HG03520 (cell line): Measurements from ENCODE around the gene ABCC1.

ENCODE experiments used
- ATAC-seq: cut with Tn5 transposase; IDR thresholded peaks from one replicate; pipeline ENCODE4 v1.9.1; 2021; ENCODE audit warnings: mild to moderate bottlenecking, moderate library complexity; ENCODE audit not compliant: unreplicated experiment

The ABCC1 gene

DNA sequence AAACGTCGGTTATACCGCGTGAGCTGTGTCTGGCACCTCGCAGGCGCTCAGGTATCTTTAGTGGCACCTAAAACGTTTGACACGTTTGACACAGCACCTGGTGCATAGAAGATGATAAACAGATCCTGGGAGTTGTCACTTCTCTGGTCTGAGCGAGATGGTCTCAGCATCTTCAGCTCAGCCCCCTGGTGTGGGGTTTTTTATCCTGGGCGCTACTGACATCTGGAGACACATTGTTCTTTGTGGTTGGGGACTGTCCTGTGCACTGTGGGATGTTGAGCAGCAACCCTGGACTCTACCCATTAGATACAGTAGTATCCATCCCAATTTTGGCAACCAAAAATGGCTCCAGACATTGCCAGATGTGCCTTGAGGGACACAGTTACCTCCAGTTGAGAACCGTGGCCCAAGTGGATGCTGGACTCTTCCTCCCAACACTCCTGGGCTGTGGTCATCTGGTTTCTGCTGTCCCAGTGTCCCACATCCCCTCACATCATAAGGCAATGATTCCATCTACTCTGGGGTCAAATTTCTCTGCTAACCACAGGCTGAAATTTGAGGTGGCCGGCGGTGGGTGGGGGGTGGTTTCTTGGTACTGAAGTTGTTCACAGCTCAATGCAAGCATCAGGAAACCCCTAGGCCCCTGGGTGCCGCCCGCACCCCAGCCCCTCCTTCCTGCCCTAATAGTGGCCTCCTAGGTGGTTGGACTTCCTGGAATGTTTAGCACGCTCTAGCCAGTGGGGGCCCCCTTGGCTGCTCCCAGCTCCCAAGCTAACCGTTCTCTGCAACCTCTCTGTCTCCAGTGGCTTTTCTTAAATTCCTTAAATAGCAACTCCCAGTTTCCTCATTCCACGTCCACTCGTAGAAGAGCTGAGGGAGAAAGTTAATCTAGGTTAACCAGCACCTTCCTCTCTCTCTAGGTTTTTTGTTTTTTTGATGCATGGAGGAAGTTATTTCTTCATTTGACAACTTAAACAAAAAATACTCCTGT is 124.8 kb downstream of the ABCC1 start:
- ATAC-seq: no peak

DNA sequence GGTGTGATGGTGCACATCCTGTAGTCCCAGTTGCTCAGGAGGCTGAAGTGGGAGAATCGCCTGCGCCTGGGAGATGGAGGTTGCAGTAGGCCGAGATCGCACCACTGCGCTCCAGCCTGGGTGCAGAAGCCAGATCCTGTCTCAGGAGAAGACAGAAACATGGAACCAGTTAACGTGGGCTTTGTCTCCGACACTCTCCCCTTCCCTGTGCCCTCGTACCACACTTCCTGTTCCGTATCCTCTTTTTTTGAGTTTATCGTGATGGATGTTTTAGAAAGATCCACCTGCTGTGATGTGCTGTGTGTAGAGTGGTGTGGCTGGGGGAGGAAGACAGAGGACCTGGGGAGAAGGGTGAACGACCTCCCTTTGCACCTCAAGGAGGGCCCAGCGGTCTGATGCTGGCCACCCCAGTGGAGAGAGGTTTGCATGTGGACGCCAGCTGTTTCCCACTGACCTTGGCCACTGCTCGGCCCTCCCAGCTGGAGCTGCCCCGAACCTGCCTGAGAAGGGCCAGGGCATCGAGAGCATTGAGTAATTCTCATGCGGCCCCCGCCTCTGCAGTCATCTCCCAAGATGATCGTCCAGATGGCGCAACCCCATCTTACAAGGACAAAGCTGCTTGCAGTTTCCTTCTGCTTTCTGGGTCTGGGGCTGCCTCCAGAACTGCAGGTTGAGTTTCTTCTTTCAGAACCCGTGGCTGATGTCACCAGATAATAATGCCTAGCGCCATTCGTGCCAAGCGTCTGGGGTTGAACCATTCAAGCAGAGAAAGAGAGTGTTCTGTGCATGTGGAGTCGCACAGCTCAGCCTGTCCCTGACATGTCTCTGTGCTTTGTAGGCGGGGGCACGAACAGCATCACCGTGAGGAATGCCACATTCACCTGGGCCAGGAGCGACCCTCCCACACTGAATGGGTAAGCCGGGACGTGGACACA is 126.3 kb downstream of the ABCC1 start:
- ATAC-seq: no peak

DNA sequence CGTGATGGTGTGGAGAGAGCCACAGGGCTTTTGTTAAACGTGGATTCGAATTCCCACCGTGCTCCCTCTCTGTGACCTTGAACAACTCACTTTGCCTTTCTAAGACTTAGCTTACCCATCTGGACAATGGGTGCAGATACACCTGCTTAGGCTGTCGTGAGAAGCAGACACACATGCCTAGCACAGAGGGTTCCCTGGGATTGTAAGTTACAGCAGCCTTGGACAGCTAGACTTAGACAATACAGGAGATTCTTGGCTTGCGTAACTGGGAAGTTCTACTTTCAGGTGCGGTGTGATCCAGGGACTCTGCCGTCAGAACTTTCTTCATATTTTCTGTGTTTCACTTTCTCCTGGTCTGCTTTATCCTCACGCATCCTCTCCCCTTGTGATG is 127.0 kb downstream of the ABCC1 start:
- no peak for ATAC-seq

DNA sequence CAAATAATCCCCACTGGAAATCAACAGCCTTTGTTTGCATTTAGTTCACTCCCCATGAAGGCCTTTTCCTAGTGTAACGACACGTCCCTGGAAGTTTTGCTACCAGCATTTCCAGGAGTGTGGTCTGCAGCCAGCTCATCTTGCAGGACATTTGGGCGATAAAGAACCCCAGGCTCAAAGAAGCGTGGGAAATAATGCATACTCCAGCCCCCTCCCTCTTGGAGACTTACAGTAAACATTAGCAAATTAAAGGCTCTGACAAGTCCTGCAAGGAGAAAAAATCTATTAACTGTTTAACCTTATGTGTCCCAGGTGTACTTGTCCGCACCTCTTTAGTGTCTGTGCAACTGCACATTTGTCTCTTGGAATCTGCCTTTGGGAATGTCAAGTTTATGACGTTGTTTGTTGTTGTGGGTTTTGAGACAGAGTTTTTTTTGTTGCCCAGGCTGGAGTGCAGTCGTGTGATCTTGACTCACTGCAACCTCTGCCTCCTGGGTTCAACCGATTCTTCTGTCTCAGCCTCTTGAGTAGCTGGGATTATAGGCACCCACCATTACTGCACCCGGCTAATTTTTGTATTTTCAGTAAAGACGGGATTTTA is 131.1 kb downstream of the ABCC1 start:
- no peak for ATAC-seq

DNA sequence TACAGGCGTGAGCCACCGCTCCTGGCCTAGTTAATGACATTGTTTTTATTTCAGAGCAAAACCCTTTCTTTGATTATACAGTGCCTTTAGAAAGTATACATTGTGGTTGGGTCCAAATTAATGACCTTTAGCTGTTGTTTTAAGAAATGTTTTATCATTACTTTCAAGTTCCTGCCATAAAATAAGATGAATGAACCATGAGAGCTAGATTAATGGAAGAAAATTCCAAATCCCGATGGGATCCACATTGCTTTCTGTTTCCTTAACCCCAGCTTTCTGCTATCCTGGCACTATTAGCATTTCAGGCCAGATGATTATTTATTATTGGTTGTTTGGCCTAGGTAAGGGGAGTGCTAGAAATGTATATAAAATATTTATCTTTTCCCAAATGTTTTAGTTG is 131.7 kb downstream of the ABCC1 start:
- ATAC-seq: no peak

DNA sequence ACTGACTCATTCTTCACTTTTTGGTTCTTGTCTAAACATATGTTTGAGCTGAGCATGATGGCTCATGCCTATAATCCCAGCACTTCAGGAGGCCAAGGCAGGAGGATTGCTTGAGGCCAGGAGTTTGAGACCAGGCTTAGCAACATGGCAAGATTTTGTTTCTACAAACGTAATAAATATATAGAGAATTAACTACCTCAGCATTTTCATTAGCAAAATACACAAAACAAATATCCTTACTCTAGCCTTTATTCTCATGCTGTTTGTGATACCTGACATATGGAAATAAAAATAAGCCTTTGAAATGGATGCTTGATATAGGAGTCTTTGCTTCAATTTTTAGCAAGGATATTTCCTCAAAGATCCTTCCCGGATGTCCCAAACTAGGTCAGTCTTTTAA is 132.8 kb downstream of the ABCC1 start:
- ATAC-seq: no peak

DNA sequence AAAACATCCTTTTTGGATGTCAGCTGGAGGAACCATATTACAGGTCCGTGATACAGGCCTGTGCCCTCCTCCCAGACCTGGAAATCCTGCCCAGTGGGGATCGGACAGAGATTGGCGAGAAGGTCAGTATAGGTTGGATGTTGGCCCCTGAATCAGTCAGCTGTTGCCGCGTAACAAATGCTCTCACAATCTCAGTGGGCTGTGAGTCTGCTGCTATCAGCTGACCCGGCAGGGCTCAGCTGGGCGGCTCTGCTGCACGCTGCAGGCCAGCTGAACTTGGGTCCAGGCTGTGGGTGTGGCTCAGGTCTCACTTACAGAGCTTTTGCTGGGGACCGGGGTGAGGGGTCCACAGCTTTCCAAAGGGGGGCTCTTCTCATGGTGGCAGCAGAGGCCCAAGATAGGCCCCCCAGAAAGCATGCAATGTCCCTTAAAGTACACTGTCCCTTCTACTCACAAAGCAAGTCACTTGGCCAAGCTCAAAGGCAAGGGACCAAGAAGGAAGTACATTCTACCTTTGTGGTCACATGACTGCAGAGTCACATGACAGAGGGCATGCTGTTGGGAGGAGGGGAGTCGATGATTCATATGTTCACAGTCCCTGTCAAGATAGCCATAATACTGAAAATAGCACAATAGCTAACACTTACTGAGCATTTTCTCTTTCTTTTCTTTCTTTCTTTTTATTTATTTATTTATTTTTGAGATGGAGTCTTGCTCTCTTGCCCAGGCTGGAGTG is 134.2 kb downstream of the ABCC1 start:
- no peak for ATAC-seq

DNA sequence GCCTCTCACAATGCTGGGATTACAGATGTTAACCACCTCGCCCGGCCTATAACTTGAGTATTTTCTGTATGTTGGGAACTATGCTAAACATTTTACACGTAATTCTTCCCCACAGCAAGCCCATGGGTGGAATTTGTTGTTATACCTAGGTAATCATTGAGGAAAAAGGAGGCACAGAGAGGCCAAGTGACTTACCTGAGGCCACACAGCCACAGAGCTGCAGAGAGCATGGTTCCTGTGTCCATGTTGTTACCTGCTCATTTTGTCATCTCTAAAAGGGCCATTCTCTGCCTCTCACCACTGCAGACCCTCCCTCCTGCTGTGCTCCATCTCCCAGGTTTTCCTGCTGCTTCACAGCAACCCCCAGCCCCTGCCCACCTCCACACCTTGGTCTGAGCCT is 135.5 kb downstream of the ABCC1 start:
- no peak for ATAC-seq

DNA sequence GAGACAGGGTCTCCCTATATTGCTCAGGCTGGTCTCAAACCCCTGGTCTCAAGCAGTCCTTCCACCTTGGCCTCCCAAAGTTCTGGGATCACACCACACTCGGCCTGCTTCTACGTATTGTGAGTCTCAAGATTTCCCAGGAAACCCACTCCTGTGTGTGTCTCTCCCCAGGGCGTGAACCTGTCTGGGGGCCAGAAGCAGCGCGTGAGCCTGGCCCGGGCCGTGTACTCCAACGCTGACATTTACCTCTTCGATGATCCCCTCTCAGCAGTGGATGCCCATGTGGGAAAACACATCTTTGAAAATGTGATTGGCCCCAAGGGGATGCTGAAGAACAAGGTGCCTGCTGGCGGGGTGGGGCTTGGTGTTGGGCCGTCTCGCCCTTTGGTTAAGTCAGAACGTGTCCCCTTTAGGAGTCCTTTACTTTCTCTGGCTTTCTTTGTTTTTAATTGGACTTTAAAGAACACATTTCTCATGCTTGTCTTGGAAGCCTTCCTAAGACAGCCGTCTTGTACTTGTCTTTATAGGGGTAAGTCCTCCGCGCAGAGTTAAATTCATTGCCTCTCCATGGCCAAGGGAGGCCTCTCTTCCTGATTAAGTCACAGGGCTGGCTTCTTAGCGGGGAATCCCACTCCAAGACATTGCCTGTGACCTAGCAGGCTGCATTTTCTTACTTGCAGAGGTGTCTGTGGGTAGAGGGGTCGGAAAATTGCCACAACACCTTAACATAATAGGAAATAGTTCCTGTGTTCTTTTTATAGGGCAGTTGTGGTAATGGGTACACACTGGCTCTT is 137.4 kb downstream of the ABCC1 start:
- no peak for ATAC-seq

DNA sequence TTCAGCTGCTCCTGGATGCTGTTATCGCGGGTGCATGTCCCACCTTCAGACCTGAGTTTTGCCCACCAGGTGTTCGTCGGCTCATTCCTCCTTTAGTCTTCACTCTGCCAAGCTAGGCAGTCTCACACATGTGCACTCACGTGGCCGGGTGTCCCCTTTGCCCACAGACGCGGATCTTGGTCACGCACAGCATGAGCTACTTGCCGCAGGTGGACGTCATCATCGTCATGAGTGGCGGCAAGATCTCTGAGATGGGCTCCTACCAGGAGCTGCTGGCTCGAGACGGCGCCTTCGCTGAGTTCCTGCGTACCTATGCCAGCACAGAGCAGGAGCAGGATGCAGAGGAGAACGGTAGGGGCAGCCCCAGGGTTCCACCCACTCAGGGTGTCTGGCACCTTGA is 140.8 kb downstream of the ABCC1 start:
- ATAC-seq: no peak

DNA sequence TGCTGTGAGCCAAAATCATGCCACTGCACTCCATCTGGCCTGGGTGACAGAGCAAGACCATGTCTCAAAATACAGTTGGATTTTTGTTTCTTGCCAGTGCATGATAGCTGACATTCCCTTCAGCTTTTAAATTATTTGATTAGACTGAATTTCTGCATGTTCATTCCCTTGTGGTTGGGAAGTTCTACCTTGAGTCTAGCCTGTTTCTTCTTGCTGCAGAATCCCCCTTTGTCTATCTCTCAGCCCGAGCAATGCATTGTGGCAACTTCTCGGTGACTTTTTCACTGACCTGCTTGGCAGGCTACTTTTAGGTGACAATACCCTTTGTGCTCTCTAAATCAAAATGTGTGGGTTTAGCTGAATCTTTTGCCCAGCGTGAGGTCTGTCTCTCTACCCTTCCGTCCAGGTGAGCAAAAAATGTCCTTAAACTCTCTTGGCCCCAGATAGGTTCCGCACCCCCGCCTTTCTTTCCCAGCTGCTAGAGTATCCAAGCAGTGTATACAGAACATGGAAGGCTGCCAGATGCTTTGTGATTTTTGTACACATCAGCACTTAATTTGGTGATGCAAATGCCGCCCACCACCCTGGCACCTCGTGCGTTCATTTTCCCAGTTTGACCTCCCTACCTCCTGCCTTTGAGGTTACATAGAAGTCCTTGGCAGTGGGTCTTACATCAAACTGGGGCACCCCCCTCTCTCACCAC is 143.7 kb downstream of the ABCC1 start:
- no peak for ATAC-seq

DNA sequence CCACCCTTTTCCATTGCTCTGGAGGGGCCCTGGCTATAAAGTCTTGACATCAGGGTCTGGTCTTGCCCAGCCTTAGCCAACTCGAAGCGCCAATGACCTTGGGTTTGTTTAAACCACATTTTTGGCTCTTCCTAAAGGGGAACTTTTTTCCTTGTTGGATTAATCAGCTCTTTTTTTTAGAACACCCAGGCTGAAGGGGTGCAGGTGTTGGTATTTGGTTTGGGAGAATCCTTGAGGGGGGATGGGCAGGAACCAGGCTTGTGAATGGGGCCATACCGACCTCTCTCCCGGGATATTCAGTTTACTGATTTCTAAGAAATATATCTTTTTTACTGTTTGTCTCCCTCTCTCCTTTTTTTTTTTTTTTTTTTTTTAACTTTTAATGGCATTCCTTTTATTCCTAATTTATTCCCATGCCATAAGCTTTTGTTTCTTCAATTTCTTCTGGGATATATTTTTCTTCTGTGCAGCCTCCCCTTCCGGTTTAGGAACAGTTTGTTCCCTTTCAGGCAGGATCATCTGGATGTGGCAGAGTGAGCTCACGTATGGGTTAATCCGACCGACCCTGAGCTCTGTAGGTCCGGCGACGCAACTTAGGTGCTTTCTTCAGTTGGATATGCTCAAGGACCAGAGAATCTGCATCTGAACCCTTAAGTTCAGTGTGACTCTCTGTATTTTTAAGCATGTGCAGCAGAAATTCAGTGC is 144.4 kb downstream of the ABCC1 start:
- no peak for ATAC-seq

DNA sequence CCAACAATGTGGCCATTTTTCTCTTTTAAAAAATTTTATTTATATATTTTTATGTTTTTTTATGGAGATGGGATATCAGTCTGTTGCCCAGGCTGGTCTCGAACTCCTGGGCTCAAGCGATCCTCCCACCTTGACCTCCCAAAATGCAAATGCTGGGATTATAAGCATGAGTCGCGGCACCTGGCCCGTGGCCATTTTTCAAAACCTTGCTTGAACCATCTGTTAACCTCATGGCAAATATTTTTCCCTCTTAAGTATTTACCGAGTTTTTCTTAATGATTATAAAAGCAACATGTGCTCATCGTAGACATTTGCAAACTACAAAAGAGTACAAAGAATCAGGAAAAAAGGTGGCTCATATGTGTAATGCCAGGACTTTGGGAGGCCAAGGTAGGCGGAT is 146.2 kb downstream of the ABCC1 start:
- ATAC-seq: no peak

DNA sequence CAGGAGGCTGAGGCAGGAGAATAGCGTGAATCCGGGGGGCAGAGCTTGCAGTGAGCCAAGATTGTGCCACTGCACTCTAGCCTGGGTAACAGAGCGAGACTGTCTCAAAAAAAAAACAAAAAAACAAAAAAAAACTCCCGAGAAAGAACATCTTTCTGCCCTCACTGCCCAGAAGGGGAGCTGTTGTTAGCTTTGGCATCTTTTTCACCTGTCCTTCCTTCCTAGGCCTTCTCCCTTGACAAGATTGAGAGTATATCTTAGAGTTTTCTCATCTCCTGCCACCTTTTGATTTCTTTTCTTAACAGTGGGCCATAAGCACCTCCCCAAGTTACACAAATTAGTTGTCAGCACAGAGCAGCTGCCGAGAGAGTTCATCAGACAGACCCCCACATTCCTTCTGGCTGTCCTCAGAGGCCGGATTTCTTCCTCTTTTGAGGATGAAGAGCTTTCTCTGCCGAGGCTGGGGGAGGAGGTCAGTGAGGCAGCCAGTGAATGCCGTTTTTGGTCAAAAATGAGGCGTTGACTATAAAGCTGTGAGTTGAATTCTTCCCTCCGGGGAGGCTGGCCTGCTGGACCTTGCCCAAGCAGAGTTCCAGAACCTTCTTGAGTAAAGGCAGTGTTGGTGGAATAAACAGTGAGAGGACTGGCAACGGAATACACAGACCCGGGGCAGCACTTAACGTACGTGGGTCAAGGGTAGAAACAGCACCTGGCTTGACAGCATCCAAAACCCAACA is 146.9 kb downstream of the ABCC1 start:
- ATAC-seq: no peak

DNA sequence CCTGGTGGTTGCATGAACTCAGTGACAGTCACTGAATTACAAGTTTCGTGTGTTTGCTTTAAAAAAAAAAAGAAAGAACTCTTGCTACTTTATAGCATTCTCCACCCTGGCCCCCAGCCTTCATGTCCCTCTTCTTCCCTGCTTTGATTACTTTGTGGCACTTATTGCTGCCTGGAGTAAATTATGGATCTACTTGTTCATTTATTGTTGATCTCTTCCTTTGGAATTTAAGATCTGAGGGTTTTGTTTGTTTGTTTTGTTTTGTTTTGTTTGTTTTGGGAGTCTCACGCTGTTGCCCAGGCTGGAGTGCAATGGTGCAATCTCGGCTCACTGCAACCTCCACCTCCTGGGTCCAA is 147.4 kb downstream of the ABCC1 start:
- no peak for ATAC-seq

DNA sequence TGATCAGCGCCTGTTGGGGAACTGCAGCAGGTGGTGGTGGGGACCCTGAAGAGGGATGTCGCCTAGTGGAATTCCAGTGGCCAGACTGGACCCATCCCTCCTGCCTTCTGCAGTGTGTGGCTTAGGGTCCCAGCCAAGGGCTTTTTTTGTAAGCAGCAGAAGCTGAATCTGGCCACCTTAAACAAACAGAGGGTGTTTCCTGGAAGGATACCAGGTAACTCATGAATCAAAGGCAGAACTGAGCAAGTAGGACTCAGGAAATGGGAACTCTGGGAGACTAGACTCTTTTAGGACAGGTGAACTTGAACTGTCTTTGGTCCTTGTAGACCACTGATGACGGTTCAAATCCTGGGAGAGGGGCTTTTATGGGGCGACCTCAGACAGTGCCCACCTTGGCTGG is 149.9 kb downstream of the ABCC1 start:
- no peak for ATAC-seq

DNA sequence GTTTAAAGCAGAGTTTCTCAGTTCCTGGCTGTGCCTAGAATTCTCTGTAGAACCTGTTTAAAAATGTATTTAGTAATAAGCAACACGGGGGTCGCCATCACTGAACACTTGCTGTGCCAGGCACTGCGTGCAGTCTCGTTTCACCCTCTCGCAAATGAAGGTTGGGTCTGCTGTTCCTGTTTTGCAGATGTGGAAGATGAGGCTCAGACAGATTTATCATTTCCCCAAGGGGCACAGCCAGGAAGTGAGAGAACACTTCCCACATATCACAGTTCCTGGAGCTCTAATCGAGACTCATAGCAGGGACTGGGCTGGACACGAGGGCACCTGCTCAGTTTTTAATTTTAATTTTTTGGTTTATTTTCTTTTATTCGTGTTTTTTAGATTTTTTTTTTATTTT is 151.2 kb downstream of the ABCC1 start:
- no peak for ATAC-seq

DNA sequence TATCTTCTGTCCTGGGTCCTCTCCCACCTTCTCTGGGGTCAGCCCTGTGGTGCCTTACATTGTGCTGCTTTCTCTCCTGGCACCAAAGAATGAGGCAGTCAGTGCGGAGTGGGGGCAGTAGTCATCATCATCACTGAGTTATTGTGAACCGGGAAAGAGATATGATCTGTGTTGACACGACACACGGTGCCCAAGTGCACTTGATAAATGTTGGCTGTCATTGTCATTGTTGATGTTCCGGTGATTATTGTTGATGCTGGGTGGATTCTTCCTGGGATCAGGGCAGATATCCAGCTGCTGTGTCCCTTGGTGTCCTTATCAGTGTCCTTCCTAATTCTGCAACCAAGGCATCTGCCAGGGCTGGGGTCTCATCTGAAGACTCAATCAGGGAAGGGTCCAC is 152.2 kb downstream of the ABCC1 start:
- no peak for ATAC-seq
